GM12878 (cell line): ENCODE results near the gene CYTH3. TPM values are rescaled to one million over a fixed set of nuclear protein-coding genes. Genes with fewer than 3 reads are reported as not detected.

Experiments used
- ATAC-seq: fragments of 200-7000 bp; cut with Tn5 transposase; 3 replicates; pipeline ENCODE4 v1.9.1; 2020; ENCODE audit warnings: mild to moderate bottlenecking, moderate library complexity
- BruUV-seq: library from RNA; stranded (reverse); fragments of 400-500 nt; replicated peaks from 2 replicates; lab custom pipeline; 2021; lab: Mats Ljungman, UMichigan
- CTCF ChIA-PET: fragments of 300-600 bp; sonication (Branson Sonifier 250); formaldehyde crosslinking; extraction: SDS; loops from one replicate; lab custom pipeline; 2021; ENCODE audit warnings: inconsistent platforms; lab: Yijun Ruan, JAX
- POLR2A ChIA-PET: fragments of 350-600 bp; formaldehyde crosslinking; extraction: SDS; loops from one replicate; lab custom pipeline; 2021; ENCODE audit warnings: inconsistent platforms; lab: Charles Lee
- RAD21 ChIA-PET: fragments of 300-600 bp; sonication (Branson Sonifier 250); formaldehyde crosslinking; loops from one replicate; lab custom pipeline; 2023; ENCODE audit warnings: antibody characterized with exemption; ENCODE audit not compliant: unreplicated experiment; lab: Charles Lee
- SMC1A ChIA-PET: fragments of 300-600 bp; sonication (Branson Sonifier 250); formaldehyde crosslinking; loops from one replicate; lab custom pipeline; 2023; ENCODE audit not compliant: unreplicated experiment, uncharacterized antibody; lab: Charles Lee
- DNase-seq: peaks from one replicate; pipeline ENCODE4 v3.0.0-alpha.2; 2011; ENCODE audit warnings: low read depth, low spot score
- FAIRE-seq: peaks from 3 replicates; lab custom pipeline; 2011; peaks lifted over from hg19 to GRCh38; lab: Jason Lieb, UNC
- H2AFZ ChIP-seq: 2 replicates; pipeline ENCODE4 v1.6.0; 2011; ENCODE audit warnings: low read depth, low read length, control low read depth; ENCODE audit not compliant: control insufficient read depth
- H3K27ac ChIP-seq: 2 replicates; pipeline ENCODE4 v1.5.1; 2011; ENCODE audit warnings: control low read depth; ENCODE audit not compliant: control insufficient read depth, insufficient read depth
- H3K27me3 ChIP-seq, 2 experiments: replicated peaks in 1 of 2; 2 replicates each; pipeline versions ENCODE4 v1.6.0 to v1.6.1; 2011; ENCODE audit warnings: low read length in 1 of 2; ENCODE audit not compliant: control insufficient read depth in 2 of 2, insufficient read depth in 2 of 2
- H3K36me3 ChIP-seq, 2 experiments: 2 replicates each; pipeline ENCODE4 v1.5.1; 2011; ENCODE audit warnings: low read length in 1 of 2; ENCODE audit not compliant: control insufficient read depth in 2 of 2, insufficient read depth in 2 of 2
- H3K4me1 ChIP-seq: 2 replicates; pipeline ENCODE4 v1.6.1; 2011; ENCODE audit warnings: mild to moderate bottlenecking, low read length, moderate library complexity, mixed read lengths; ENCODE audit not compliant: control insufficient read depth, insufficient read depth
- H3K4me2 ChIP-seq: 2 replicates; pipeline ENCODE4 v1.6.0; 2011; ENCODE audit warnings: control low read depth; ENCODE audit not compliant: control insufficient read depth, insufficient read depth
- H3K4me3 ChIP-seq: fragments of 200-600 bp; sonication (generic); 2 replicates; pipeline ENCODE4 v1.5.1; 2016
- H3K79me2 ChIP-seq: 2 replicates; pipeline ENCODE4 v1.6.0; 2011; ENCODE audit warnings: low read length; ENCODE audit not compliant: control insufficient read depth, insufficient read depth
- H3K9ac ChIP-seq: 2 replicates; pipeline ENCODE4 v1.8.0; 2011; ENCODE audit warnings: low read length, control low read depth, mixed read lengths; ENCODE audit not compliant: control insufficient read depth, insufficient read depth
- H3K9me3 ChIP-seq: replicated peaks from 3 replicates; pipeline ENCODE4 v1.5.1; 2011; ENCODE audit warnings: mild to moderate bottlenecking, low read length; ENCODE audit not compliant: control insufficient read depth, insufficient read depth
- H4K20me1 ChIP-seq: 2 replicates; pipeline ENCODE4 v1.6.0; 2011; ENCODE audit not compliant: control insufficient read depth, insufficient read depth
- BHLHE40 ChIP-seq, 2 experiments: fragments of 450-650 bp in 1 of 2; IDR thresholded peaks; 2 replicates each; pipeline ENCODE4 v1.6.1; 2011 to 2017; ENCODE audit warnings: low read depth in 2 of 2, borderline replicate concordance in 1 of 2, improper control_type of control experiment in 1 of 2, low read length in 1 of 2, mild to moderate bottlenecking in 1 of 2
- CREM ChIP-seq: IDR thresholded peaks from 2 replicates; pipeline ENCODE4 v1.6.1; 2014; ENCODE audit warnings: antibody characterized with exemption, low read depth
- ESRRA ChIP-seq: IDR thresholded peaks from 2 replicates; pipeline ENCODE4 v1.6.1; 2012; ENCODE audit warnings: mild to moderate bottlenecking, low read length, improper control_type of control experiment
- IKZF1 ChIP-seq: fragments of 450-650 bp; conservative IDR thresholded peaks from 2 replicates; pipeline ENCODE4 v1.6.1; 2017; ENCODE audit warnings: antibody characterized with exemption, mild to moderate bottlenecking
- MLLT1 ChIP-seq: fragments of 450-650 bp; IDR thresholded peaks from 2 replicates; pipeline ENCODE4 v1.6.1; 2016; ENCODE audit warnings: mild to moderate bottlenecking
- MXI1 ChIP-seq: fragments of 150-350 bp; IDR thresholded peaks from 2 replicates; pipeline ENCODE4 v1.6.1; 2011; ENCODE audit warnings: low read depth, mild to moderate bottlenecking, inconsistent platforms, low read length, improper control_type of control experiment
- MYB ChIP-seq: fragments of 150-350 bp; IDR thresholded peaks from 2 replicates; pipeline ENCODE4 v1.6.1; 2014; ENCODE audit warnings: mild to moderate bottlenecking, low read depth, low read length, borderline replicate concordance
- MYC ChIP-seq: IDR thresholded peaks from 2 replicates; pipeline ENCODE4 v1.6.1; 2011; ENCODE audit warnings: mild to moderate bottlenecking, low read length, moderate library complexity, inconsistent platforms; ENCODE audit not compliant: insufficient read depth, insufficient replicate concordance, insufficient read length, severe bottlenecking
- NR2F1 ChIP-seq: fragments of 450-650 bp; conservative IDR thresholded peaks from 2 replicates; pipeline ENCODE4 v1.6.1; 2017; ENCODE audit warnings: mild to moderate bottlenecking
- RAD51 ChIP-seq: fragments of 450-650 bp; IDR thresholded peaks from 2 replicates; pipeline ENCODE4 v1.6.1; 2016; ENCODE audit warnings: moderate library complexity, mild to moderate bottlenecking, inconsistent platforms
- SIX5 ChIP-seq: IDR thresholded peaks from 2 replicates; pipeline ENCODE4 v1.6.1; 2011; ENCODE audit warnings: mild to moderate bottlenecking, low read depth, low read length, moderate library complexity; ENCODE audit not compliant: severe bottlenecking
- SMAD5 ChIP-seq: IDR thresholded peaks from 2 replicates; pipeline ENCODE4 v1.6.1; 2016; ENCODE audit warnings: antibody characterized with exemption, low read depth
- SMC3 ChIP-seq: IDR thresholded peaks from 2 replicates; pipeline ENCODE4 v1.6.1; 2011; ENCODE audit warnings: low read length, improper control_type of control experiment, borderline replicate concordance
- TAF1 ChIP-seq: IDR thresholded peaks from 2 replicates; pipeline ENCODE4 v1.6.1; 2011; ENCODE audit warnings: mild to moderate bottlenecking, low read depth, low read length, borderline replicate concordance
- TBL1XR1 ChIP-seq: IDR thresholded peaks from 2 replicates; pipeline ENCODE4 v1.6.1; 2012; ENCODE audit warnings: low read depth, low read length, improper control_type of control experiment
- ZNF24 ChIP-seq: fragments of 450-650 bp; IDR thresholded peaks from 2 replicates; pipeline ENCODE4 v1.6.1; 2017; ENCODE audit warnings: antibody characterized with exemption, mild to moderate bottlenecking
- ZNF687 ChIP-seq: fragments of 450-650 bp; IDR thresholded peaks from 2 replicates; pipeline ENCODE4 v1.6.1; 2017; ENCODE audit warnings: mild to moderate bottlenecking, moderate library complexity
- ZZZ3 ChIP-seq: IDR thresholded peaks from 2 replicates; pipeline ENCODE4 v1.6.1; 2011; ENCODE audit warnings: low read depth; ENCODE audit not compliant: control insufficient read depth, insufficient read length
- WGBS: methylation state at CpG from one replicate; pipeline ENCODE4 v1.1.6; 2016; ENCODE audit warnings: low lambda C conversion rate; ENCODE audit not compliant: insufficient replicate concordance, insufficient coverage; ENCODE audit errors: missing lambda C conversion rate; 5-methylcytosine and 5-hydroxymethylcytosine counted together
- in situ Hi-C: fragments of 300-500 bp; cut with MboI; formaldehyde crosslinking; loops from 9 replicates; pipeline ENCODE4 v1.14.3; 2018; ENCODE audit warnings: mixed read lengths
- intact Hi-C: fragments of 100-400 bp; cut with micrococcal nuclease; formaldehyde crosslinking; loops from one replicate; pipeline ENCODE4 v1.14.2; 2022; ENCODE audit not compliant: unreplicated experiment
- polyA plus RNA-seq, 11 experiments: library from polyadenylated mRNA; depleted of rRNA in 4 of 11; unstranded in 6 of 11; stranded (reverse) in 5 of 11; fragments of >200 nt; fragmentation: Nextera tagmentation in 4 of 11; fragmentation: Illumina TruSeq in 1 of 11; extraction: Ambion mirVana in 4 of 11; extraction: Trizol in 1 of 11; gene quantifications; 1 replicate in 1 of 11; 2 replicates in 10 of 11; pipeline versions ENCODE4 v1.2.1 to v1.2.3, GENCODE V29; 2011 to 2016; ENCODE audit warnings: inconsistent platforms in 2 of 11, missing spikeins in 2 of 11, low read depth in 1 of 11
- total RNA-seq, 4 experiments: library from RNA; depleted of rRNA in 3 of 4; stranded (reverse); fragments of >200 nt in 3 of 4; fragmentation: Illumina TruSeq in 1 of 4; extraction: Trizol in 1 of 4; gene quantifications; 2 replicates each; pipeline versions ENCODE4 v1.2.1 to v1.2.3, GENCODE V29; 2013 to 2021

Gene CYTH3
- total and polyA plus RNA-seq, 10 of the 15 experiments (the other 5 are each of a cell fraction or from before 2014, with no cell fraction given), result 0.45 to 28.2 (median 15.7) TPM

- WGBS, result 87% methylated on average over 4 of the region's 4 CpGs
- ATAC-seq, result peak; percentile 72
- FAIRE-seq, result no peak
- TF ChIP-seq TBL1XR1, result no peak
- TF ChIP-seq MYC, result no peak
- peak; percentile 56; the same call in 1 of the 2 replicates for TF ChIP-seq ZNF687
- peak; percentile 33; the same call in 1 of the 2 replicates for TF ChIP-seq MXI1
- TF ChIP-seq SMC3, result no peak
- peak; percentile 57; the same call in 1 of the 2 replicates for TF ChIP-seq MLLT1
- no peak for TF ChIP-seq MYB
- peak; percentile 85 for TF ChIP-seq ZNF24
- TF ChIP-seq ZZZ3, result no peak
- TF ChIP-seq TAF1, result peak; percentile 43; the same call in 1 of the 2 replicates
- peak; percentile 69; the same call in 1 of the 2 replicates for TF ChIP-seq RAD51
- no peak for TF ChIP-seq ESRRA
- no peak for TF ChIP-seq BHLHE40 (IDR thresholded peaks at IDR 0.05; ENCODE audit: borderline replicate concordance in 1 of 2, low read depth in 2 of 2, low read length in 1 of 2)
- TF ChIP-seq IKZF1, result no peak; the same call in 1 of the 2 replicates
- TF ChIP-seq NR2F1, result no peak
- peak; percentile 38; the same call in 1 of the 2 replicates for TF ChIP-seq SMAD5
- TF ChIP-seq SIX5, result no peak
- TF ChIP-seq CREM, result 0 out of 2 replicates have a peak, but pooled peaks have one; percentile 13
Measured at GRCh38 chr7:6257675-6258074, 14.7 kb downstream of the CYTH3 start.

More at GRCh38 chr7:6257675-6258074, 14.7 kb downstream of the CYTH3 start:
- in situ Hi-C loops, result loop anchor here (25.0 kb wide), 1 partner anchor 1880 kb away; no protein-coding TSS in a partner anchor
- no peak for DNase-seq
- Histone ChIP-seq H3K9ac (peak overlapping the region; percentile 19), H3K36me3 (no peaks in the 10 kb centered on the region), H2AFZ (no peak overlapping the region), H3K9me3 (no peaks in the 10 kb centered on the region), H3K27ac (peak overlapping the region; percentile 92), H4K20me1 (no peaks in the 10 kb centered on the region), H3K4me3 (peak overlapping the region; percentile 37; the same call in 1 of the 2 replicates), H3K27me3 (no peaks in the 10 kb centered on the region), H3K4me1 (peaks cover 17% of the 10 kb centered on the region), H3K4me2 (peak overlapping the region; percentile 76), H3K79me2 (peaks cover 73% of the 10 kb centered on the region)
- ChIA-PET SMC1A (interaction anchor here (1.1 to 10.4 kb wide), 3 partner anchors 11 to 151 kb away, joined by 5 to 141 read pairs (median 38); no protein-coding TSS in a partner anchor), RAD21 (interaction anchor here (0.6 to 7.6 kb wide), 7 partner anchors 9 to 151 kb away, joined by 3 to 84 read pairs (median 8); no protein-coding TSS in a partner anchor), POLR2A (interaction anchor here (0.6 to 4.4 kb wide), 7 partner anchors 9 to 93 kb away, joined by 3 to 30 read pairs (median 5); no protein-coding TSS in a partner anchor), CTCF (interaction anchor here (1.0 to 7.7 kb wide), 6 partner anchors 8 to 151 kb away, joined by 3 to 82 read pairs (median 4); no protein-coding TSS in a partner anchor)
- no TSS peak for BruUV-seq
- intact Hi-C loops, result loop anchor here (1.0 to 2.0 kb wide), 2 partner anchors 7 to 13 kb away; no protein-coding TSS in a partner anchor
